ENCODE data around the gene TREML2.

GRCh38 chr6:41171908-41172307 is 29.0 kb downstream of the TREML2 start:
- TF ChIP-seq POLR2A (IDR thresholded peaks at IDR 0.05; ENCODE audit: borderline replicate concordance, extremely low read depth, insufficient read depth, insufficient read length): no peak
- TF ChIP-seq RAD21 (IDR thresholded peaks at IDR 0.05; ENCODE audit: low read depth): no peak
- no peak for TF ChIP-seq EZH2 (IDR thresholded peaks at IDR 0.05)
